Mononuclear cell (primary cell): ENCODE measurements around the gene IFI27L1. TPM values are rescaled to one million over a fixed set of nuclear protein-coding genes. Genes with fewer than 3 reads are reported as not detected.

ENCODE experiments used
- H3K27me3 ChIP-seq: 2 replicates; pipeline ENCODE4 v1.6.0; 2011; ENCODE audit warnings: low read length, control low read depth; ENCODE audit not compliant: insufficient read depth
- H3K4me1 ChIP-seq: 2 replicates; pipeline ENCODE4 v1.5.1; 2011; ENCODE audit warnings: mild to moderate bottlenecking, low read length, control low read depth; ENCODE audit not compliant: insufficient read depth
- H3K4me3 ChIP-seq: 2 replicates; pipeline ENCODE4 v1.5.1; 2011; ENCODE audit warnings: mild to moderate bottlenecking, low read length, moderate library complexity
- H3K9me3 ChIP-seq: 2 replicates; pipeline ENCODE4 v1.5.1; 2011; ENCODE audit warnings: low read depth, mild to moderate bottlenecking, control low read depth, low read length
- total RNA-seq: library from RNA; depleted of rRNA; stranded (reverse); fragments of >200 nt; gene quantifications from one replicate; pipeline ENCODE4 v1.2.3, GENCODE V29; 2012

The IFI27L1 gene, protein sequence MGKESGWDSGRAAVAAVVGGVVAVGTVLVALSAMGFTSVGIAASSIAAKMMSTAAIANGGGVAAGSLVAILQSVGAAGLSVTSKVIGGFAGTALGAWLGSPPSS
- total RNA-seq, result 1.0 TPM

DNA sequence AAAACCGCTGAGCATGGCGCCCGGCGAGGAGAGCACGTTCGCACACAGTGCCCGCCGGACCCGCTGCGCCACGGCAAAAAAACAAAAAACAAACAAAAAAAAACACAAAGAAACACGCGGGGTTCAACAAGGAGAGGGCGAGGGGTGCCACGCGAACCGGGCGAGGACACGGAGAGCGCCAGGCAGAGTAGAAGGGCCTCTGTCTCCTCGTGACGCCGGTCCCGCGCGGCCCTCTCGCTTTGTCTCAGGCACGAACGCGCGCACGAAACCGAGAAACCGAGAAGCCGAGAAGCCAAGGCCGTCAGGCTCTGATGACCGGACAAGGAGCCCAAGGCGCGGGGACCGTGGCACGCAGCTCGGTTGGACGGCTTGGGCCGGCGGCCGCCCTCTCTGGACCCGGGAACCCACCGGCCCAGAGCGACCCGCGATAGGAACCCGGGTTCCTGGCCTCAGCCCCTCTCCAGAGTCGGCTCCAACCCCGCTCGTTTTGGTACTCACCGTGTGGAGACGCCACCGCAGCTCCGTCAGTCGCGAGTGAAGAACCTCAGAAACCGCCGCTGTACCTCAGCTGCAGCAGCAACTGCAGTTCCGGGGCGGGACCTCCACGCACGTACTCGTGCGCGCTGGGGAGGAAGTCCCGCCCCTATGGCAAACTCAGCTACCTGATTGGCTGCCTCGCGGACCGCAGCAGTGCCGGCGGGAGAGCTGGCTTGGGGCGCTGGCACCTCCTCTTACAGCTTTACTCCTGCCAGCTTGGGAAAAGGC is at the start of gene IFI27L1, which contains the start of gene DDX24:
Gene IFI27L1 (plus strand): TSS at position 690 of the 765 bp plus-strand sequence. CDS start 15,628 bp downstream, outside the sequence.
Gene DDX24 (minus strand): TSS at position 582 of the 765 bp plus-strand sequence. CDS start 1,460 bp downstream, outside the sequence.
- Histone ChIP-seq H3K9me3 (no peaks in the 10 kb centered on the region), H3K27me3 (no peaks in the 10 kb centered on the region), H3K4me1 (peaks cover 49% of the 10 kb centered on the region), H3K4me3 (peak within 1 kb of the TSS; percentile 96)

DNA sequence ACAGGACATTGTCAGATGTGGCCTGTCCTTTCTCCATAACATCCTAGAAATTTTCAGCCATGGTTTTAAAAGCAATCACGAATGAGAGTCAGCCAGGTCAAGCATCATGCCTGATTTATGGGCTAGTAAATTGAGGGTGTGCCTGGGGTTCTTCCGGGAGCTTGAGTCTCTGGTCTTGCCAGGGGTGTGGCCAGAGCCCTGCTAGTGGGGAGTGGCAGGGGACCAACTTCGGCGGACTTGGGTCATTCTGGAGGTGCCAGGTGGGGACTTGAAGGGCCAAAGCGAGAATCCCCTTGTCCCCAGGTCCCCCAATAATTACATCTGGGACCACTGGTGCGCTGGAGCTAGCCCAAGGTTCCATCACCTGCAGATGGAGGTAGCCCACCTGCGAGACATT is 49.2 kb upstream of the IFI27L1 start:
- Histone ChIP-seq H3K4me3 (no peak overlapping the region), H3K27me3 (no peaks in the 10 kb centered on the region), H3K9me3 (no peaks in the 10 kb centered on the region), H3K4me1 (peaks cover 20% of the 10 kb centered on the region)

DNA sequence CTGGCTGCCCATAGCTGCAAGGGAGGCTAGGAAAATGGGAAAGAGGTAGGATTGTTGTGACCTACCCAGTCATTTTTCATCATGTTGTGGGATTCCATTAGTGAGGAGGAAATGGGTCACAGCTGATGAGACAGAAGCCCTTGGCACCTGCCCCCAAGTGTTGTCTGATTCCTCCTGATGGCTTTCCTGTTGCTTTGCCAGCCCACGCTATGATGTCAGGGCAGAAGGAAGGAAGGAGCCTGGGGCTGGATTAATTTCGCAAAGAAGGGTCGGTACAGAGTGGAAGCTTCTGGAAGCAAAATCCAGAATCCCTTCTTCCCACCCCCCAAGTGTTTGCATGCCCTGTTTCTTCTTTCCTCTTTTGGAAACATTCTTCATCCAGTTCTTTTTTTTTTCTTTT is 46.2 kb upstream of the IFI27L1 start:
- Histone ChIP-seq H3K9me3 (no peaks in the 10 kb centered on the region), H3K27me3 (no peaks in the 10 kb centered on the region), H3K4me3 (no peak overlapping the region), H3K4me1 (no peaks in the 10 kb centered on the region)

DNA sequence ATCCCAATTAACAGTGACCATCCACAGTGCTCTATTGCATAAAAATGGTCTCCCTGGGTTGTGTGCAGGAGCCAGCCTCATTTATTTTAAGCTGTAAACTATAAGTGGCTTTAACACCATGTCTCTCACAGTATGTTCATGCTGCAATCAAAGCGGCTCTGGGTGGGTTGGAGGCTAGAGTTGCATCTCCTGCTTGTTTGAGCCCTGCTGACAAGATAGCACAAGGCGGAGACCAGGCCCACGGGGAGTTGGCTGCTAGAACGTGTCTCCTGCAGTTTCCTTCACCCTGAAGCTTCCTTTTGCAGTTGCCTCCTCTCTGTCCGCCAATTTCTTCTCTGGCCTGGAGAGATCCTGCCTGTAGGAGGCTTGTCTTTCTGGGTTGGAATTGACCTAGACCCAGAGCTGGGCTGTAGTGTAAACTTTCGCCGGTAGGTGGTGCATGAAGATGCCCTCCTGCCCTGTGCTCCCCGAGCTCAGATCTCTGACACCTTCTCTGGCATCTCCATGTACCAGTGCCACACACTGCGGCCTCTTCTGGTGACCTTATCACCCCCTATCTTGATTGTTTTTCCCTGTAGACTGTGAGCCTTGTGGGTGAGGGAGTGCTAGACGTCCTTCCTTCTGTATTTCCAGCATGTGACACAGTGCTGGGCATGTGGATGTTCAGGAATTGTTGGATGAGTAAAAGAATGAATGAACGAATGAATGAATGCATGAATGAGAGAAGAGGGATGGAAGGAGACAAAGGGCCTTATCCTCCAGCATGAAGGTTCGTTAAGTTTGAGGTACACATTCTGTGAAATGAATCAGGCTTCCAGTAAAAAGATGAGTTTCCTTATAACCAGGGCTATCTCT is 44.6 kb upstream of the IFI27L1 start:
- Histone ChIP-seq H3K4me3 (no peak overlapping the region), H3K27me3 (no peaks in the 10 kb centered on the region), H3K9me3 (no peaks in the 10 kb centered on the region), H3K4me1 (no peaks in the 10 kb centered on the region)

DNA sequence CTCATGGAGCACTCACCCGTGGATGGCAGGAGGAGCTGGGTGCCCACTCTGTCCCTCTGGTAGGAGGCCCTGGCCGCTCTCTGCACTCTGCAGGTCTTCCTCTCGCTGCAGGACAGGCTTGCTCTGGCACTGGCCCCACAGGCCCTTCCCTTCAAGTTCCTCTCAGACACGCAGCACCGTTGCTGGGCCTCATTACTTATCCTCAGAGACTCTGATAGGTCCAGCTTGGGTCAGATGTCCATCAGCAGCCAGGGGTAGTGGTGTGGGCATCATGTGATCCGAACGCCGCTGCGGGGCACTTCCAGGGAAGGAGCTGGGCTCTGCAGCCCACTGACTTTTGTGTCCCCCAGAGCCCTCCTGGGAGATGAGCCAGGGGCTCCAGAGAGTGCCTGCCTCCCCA is 43.2 kb upstream of the IFI27L1 start:
- Histone ChIP-seq H3K9me3 (no peaks in the 10 kb centered on the region), H3K4me1 (no peaks in the 10 kb centered on the region), H3K27me3 (no peaks in the 10 kb centered on the region), H3K4me3 (no peak overlapping the region)

DNA sequence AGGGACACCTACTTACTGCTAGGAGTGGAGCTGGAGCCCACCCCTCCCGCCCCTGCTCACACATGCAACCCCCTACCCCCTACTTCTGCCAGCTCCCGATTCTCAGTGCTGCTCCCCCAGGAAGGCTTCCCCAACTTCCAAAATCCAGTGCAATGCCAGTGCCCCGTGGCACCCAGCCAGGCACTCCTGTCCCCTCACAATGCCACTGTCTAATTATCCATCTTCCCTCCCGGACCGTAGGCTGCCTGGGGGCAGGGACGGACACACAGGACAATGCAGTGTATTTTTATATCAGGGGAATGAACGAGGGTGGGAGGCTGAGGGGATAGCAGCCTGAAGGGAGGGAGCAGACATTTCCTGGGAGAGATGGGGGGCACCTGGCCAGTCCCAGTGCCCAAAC is 42.6 kb upstream of the IFI27L1 start:
- H3K9me3 ChIP-seq, result no peaks in the 10 kb centered on the region
- H3K27me3 ChIP-seq, result no peaks in the 10 kb centered on the region
- H3K4me3 ChIP-seq, result no peak overlapping the region
- H3K4me1 ChIP-seq, result no peaks in the 10 kb centered on the region

DNA sequence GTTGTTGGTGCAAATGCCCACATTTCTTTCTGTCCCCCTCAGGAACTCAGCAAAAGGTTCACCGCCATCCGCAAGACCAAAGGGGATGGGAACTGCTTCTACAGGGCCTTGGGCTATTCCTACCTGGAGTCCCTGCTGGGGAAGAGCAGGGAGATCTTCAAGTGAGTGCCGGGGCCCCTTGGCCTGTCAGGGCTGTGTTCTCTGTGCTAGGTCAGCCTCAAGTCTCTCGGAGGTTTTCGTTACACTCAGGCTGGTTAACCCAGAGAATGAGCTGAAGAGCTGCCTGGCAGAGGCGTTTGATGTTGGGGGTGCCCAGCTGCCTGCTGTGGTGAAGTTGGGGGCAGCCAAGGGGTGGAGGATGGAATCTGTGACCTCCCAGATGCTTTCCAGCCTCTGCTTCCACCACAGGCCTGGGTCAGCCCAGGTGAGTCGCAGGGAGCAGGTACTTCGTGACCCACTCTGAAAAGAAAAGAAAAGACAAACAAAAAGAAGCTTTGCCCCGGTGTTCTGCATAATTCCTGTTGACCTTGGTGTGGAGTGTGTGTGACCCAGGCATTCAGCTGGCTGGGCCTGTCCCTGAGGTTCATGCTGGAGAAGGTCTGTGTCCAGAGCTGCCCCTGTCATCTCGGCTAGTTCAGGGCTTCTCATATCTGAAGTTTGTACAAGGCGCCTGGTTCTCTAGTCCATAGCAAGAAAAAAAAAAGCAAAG is 42.0 kb upstream of the IFI27L1 start:
- Histone ChIP-seq H3K9me3 (no peaks in the 10 kb centered on the region), H3K4me3 (no peak overlapping the region), H3K4me1 (no peaks in the 10 kb centered on the region), H3K27me3 (no peaks in the 10 kb centered on the region)

DNA sequence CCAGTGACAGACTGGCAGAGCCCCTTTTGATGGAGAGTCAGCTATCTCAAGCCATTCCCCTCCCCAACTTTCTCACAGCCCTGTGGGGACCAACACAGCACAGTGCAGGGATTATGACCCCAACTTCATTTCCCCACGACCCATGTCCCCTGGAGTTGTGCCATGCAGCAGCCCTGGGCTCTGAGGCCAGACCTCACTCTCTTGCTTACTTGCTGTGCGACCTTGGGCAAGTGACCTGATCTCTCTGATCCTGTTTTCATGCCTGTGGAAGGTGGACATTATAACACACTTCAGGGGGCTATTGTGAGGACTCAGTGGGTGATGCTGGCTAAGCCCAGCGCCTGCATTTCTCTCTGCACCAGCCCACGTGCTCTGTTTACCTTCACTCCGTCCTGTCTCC is 40.9 kb upstream of the IFI27L1 start:
- Histone ChIP-seq H3K27me3 (no peaks in the 10 kb centered on the region), H3K9me3 (no peaks in the 10 kb centered on the region), H3K4me1 (no peaks in the 10 kb centered on the region), H3K4me3 (no peak overlapping the region)

DNA sequence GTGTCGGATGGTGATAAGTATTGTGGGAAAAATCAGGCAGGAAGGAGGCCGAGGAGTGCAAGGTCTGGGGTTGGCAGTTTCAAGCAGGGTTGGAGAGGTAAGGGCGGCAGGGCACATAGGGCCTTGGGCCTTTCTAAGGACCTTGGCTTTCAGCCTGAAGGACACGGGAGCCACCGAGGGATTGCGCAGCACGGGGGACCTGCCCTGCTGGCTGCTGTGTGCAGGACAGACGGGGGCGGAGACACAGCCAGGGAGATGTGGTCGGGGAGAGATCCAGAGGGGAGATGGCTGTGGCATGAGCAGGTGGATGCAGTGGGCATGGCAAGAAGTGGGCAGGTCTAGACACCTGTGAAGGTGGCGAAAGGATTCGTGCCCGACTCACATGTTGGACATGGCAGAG is 40.3 kb upstream of the IFI27L1 start:
- no peak overlapping the region for H3K4me3 ChIP-seq
- no peaks in the 10 kb centered on the region for H3K9me3 ChIP-seq
- H3K27me3 ChIP-seq, result no peaks in the 10 kb centered on the region
- H3K4me1 ChIP-seq, result no peaks in the 10 kb centered on the region

DNA sequence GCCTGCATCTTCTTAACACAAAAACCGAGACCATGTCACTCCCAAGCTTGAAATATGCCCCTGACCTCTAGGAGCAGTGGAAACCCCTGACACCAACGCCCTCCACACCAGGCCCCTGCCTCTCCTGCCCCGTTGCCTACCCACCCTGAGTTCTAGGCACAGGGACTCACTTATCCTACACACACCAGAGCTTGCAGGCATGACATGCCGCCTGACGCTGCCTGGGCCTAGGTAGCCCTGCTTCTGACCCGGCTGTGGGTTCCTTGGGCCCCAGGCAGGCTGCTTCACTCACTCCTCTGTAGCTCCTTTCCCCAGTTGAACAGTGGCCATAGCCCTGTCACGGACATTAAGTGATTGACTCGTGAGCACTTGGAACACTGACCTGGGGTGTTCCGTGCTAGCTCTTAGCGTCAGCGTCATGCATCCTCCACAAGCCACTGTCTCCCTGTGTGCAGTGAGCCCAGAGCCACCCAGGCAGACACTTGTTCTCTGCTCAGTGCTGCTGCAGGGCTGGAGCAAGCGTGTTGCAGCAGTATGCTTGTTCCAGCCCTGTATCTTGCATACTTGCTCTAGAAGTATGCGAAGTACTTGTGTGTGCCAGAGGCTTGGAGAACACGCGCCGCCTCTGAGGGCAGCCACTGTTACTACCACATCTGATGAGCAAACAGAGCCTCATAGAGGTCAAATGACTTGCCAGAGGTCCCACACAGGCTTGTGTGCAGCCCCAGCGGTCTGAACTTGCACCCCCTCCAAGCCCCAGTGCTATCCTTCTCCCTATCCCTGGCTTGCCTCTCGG is 39.4 kb upstream of the IFI27L1 start:
- H3K4me3 ChIP-seq, result no peak overlapping the region
- no peaks in the 10 kb centered on the region for H3K9me3 ChIP-seq
- H3K4me1 ChIP-seq, result no peaks in the 10 kb centered on the region
- H3K27me3 ChIP-seq, result no peaks in the 10 kb centered on the region

DNA sequence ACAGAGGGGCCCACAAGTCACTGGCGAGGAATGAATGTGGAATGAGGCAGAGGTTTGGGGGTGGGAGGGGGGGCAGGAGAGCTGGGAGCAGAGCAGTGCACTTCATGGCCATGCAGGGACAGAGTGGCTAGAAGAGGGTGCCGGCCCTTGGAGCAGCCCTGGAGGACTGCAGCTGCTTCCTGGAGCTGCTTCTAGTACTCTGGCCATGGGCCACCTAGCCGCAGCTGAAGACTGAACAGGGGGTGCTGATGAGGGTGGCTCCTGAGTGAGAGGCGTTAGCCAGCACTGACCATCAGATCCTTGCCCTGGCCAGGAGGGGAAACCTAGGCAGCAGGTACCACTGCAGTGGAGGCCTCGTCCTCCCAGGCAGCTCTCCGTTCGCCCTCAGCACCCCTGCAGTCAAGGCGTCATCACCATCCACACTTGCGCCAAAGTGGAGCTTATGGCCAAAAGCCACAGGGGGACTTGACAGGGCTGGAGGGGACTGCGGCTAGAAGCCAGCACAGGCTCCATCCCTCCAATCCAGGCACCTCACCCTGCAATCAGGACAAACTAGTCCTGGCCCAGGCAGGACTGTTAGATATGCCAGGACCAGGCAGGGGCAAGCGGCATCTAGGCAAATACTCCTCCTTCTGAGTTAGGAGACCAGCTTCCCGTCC is 38.5 kb upstream of the IFI27L1 start:
- Histone ChIP-seq H3K4me3 (no peak overlapping the region), H3K4me1 (no peaks in the 10 kb centered on the region), H3K9me3 (no peaks in the 10 kb centered on the region)

DNA sequence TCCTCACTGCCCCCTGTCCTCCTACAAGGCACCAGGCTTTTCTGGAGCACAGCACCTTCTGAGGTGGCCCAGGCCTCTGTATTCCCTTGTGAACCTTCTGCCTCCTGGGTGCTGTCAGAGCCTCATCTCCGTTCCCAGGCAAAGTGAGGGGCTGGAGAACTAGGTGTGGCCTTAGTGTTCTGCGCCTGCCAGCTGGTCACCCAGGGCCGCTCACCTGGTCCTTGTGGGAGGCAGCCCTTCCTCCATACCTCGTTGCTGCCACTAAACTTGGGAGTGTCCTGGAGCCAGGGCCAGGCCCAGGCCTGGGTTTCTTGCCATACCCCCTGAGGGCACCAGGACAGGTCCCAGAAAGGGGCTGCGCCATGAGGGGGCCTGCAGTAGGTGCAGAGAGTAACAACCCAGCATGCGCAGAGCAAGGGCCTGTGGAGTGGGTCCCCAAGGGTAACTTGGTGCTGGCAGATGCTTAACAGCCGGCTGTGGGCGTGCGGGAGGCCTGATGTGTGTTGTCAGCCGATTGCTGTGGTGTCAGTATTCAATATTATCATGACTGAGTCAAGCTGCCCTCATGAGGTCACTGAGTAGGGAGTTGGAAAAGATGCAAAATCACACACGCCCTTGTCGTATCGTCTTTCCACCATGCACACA is 37.9 kb upstream of the IFI27L1 start:
- H3K4me3 ChIP-seq, result no peak overlapping the region
- no peaks in the 10 kb centered on the region for H3K4me1 ChIP-seq
- H3K27me3 ChIP-seq, result no peaks in the 10 kb centered on the region
- no peaks in the 10 kb centered on the region for H3K9me3 ChIP-seq

More for the DNA sequence above, 38.5 kb upstream of the IFI27L1 start:
- no peaks in the 10 kb centered on the region for H3K27me3 ChIP-seq

DNA sequence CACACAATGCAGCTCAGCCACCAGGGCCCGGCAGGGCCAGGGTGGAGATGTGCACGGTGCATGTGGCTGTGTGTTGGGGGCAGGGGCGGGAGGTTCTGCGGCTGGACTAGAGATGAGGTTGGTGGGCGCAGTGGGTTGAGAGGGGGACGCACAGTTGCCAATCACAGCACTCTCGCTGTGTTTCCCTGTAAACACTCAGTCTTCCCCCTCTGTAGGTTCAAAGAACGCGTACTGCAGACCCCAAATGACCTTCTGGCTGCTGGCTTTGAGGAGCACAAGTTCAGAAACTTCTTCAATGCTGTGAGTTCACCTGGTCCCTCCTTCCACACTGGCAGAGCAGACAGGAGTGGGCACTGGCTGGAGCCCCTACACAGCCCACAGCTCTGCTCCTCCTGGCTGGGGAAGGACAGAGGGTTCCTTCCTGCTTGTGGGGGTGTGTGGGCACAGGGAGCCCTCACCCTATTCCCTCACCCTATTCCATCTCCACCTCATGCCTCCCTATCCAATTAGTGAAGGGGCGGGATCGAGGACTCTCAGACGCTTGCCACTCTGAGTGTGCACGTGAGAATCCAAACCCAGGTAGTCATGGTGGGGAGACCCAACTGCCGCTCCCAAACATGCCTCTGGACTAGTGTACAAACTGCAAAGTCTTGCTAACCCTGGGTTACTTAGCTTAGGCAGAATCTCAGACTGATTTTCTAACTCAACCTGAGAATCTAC is 37.2 kb upstream of the IFI27L1 start:
- H3K9me3 ChIP-seq, result no peaks in the 10 kb centered on the region
- H3K27me3 ChIP-seq, result no peaks in the 10 kb centered on the region
- no peaks in the 10 kb centered on the region for H3K4me1 ChIP-seq
- H3K4me3 ChIP-seq, result no peak overlapping the region
